ENCODE measurements around the gene SYPL1. TPM values are rescaled to one million over a fixed set of nuclear protein-coding genes. Genes with fewer than 3 reads are reported as not detected.

The SYPL1 gene
- 78.0 TPM for total RNA-seq (2021; ENCODE audit: unreplicated experiment)
- polyA plus RNA-seq (2012): 37.8 and 46.5 TPM in 2 replicates
- Bru-seq, nascent RNA: percentile 87 among the genes with signal in this experiment
- BruChase-seq, experiment 1, labeled RNA remaining after a 6-hour chase: percentile 95 among the genes with signal in this experiment
- percentile 88 among the genes with signal in this experiment for BruChase-seq, experiment 2, labeled RNA remaining after a 2-hour chase
- long read RNA-seq, transcript SYPL1-202 (5 exons, 2,151 nt): major isoform, 263 of 309 reads
- long read RNA-seq, partial matches to known transcripts: 1 of 309 reads
- long read RNA-seq, other reads (novel, unspliced or antisense): 43 of 309 reads

- Histone ChIP-seq H4K20me1 (ENCODE audit: insufficient read depth) (peaks cover 3% of the 10 kb centered on the region; the same call in 1 of the 2 replicates), H3K9ac (ENCODE audit: low read length) (peak within 1 kb of the TSS; percentile 85), H2AFZ (ENCODE audit: low read depth, low read length, poor library complexity, severe bottlenecking) (peak within 1 kb of the TSS; percentile 98), H3K9me3 (ENCODE audit: control insufficient read depth in 1 of 2, insufficient read depth in 1 of 2, low read depth in 1 of 2, low read length in 2 of 2) (no peaks in the 10 kb centered on the region), H3K4me3 (replicated peaks in 1 of 2; ENCODE audit: low read depth in 1 of 2, low read length in 2 of 2) (peak within 1 kb of the TSS; percentile 65 to 76), H3K4me1 (ENCODE audit: control insufficient read depth in 1 of 2, insufficient read depth in 2 of 2, low read length in 2 of 2) (peaks cover 4 to 23% of the 10 kb centered on the region in 2 experiments; a peak in 3 of 4 replicates), H3K27ac (ENCODE audit: low read depth, low read length) (peak within 1 kb of the TSS; percentile 97), H3K27me3 (ENCODE audit: insufficient read depth, low read length) (no peaks in the 10 kb centered on the region), H3K36me3 (ENCODE audit: control insufficient read depth in 1 of 2, insufficient read depth in 2 of 2, low read length in 2 of 2) (no peaks in the 10 kb centered on the region), H3K4me2 (ENCODE audit: low read length) (peak within 1 kb of the TSS; percentile 85), H3K79me2 (ENCODE audit: insufficient read depth, low read length) (peaks cover 47% of the 10 kb centered on the region), H3K9me2 (ENCODE audit: insufficient read depth) (no peaks in the 10 kb centered on the region)
- CTCF ChIA-PET: interaction anchor here (0.6 to 1.1 kb wide), 3 partner anchors 10 to 955 kb away, joined by 3 to 7 read pairs (median 5); no protein-coding TSS in a partner anchor
- DNase-seq (ENCODE audit: low read depth, low spot score) (peak; percentile 77), ATAC-seq (peak; percentile 88)
- no TSS peak for BruUV-seq (replicated peaks)
- POLR2A ChIA-PET: interaction anchor here (0.7 to 1.8 kb wide), 5 partner anchors 29 to 55 kb away, joined by 3 to 5 read pairs (median 4); no protein-coding TSS in a partner anchor
- intact Hi-C loops (cut with micrococcal nuclease): no loop called here
- RAD21 ChIA-PET (ENCODE audit: low non-redundant PET in 1 of 2, low total read pairs in 2 of 2, uncharacterized antibody in 2 of 2, unreplicated experiment in 2 of 2): interaction anchor here in 1 of 2 experiments (0.6 kb wide), 1 partner anchor 44 kb away, joined by 6 read pairs; no protein-coding TSS in a partner anchor
- peak; percentile 86 for TF ChIP-seq POLR2AphosphoS5 (IDR thresholded peaks at IDR 0.05; ENCODE audit: low read depth, low read length)
- TF ChIP-seq SP1 (IDR thresholded peaks at IDR 0.05; ENCODE audit: low read depth): peak; percentile 91
- TF ChIP-seq SIN3A (IDR thresholded peaks at IDR 0.05; ENCODE audit: low read depth): no peak
- TF ChIP-seq POLR2A (IDR thresholded peaks at IDR 0.05; ENCODE audit: borderline replicate concordance, extremely low read depth, insufficient read depth, insufficient read length): no peak
- TF ChIP-seq ZFX (IDR thresholded peaks at IDR 0.05): peak; percentile 98
- TF ChIP-seq EGR1 (IDR thresholded peaks at IDR 0.05; ENCODE audit: low read depth): 0 out of 2 replicates have a peak, but pooled peaks have one; percentile 53
- peak; percentile 76 for TF ChIP-seq YY1 (IDR thresholded peaks at IDR 0.05; ENCODE audit: extremely low read depth, insufficient replicate concordance, low read depth, low read length)
- no peak for TF ChIP-seq JUND (IDR thresholded peaks at IDR 0.05)
Observed at GRCh38 chr7:106112118-106112971, at the start of gene SYPL1. Gene SYPL1, minus strand, starts transcription at chr7:106112312. Its CDS starts 104 bp downstream, at chr7:106112208.

Data from HCT116 (cell line).